Measurements from ENCODE around the gene BCL2L13. TPM values are rescaled to one million over a fixed set of nuclear protein-coding genes. Genes with fewer than 3 reads are reported as not detected.

Gene BCL2L13
- total RNA-seq, 2 donors from 2014 or later: 37.5 to 44.2 TPM

GRCh38 chr22:17706947-17707346 is 68.4 kb downstream of the BCL2L13 start:
- Histone ChIP-seq H3K9me3 (ENCODE audit: control insufficient read depth, low read length) (peaks cover 3% of the 10 kb centered on the region), H3K36me3 (ENCODE audit: control insufficient read depth, insufficient read depth, low read length) (peaks cover 53% of the 10 kb centered on the region), H3K9ac (ENCODE audit: extremely low read depth, low read length, poor library complexity, severe bottlenecking) (no peak overlapping the region), H3K4me1 (ENCODE audit: control insufficient read depth, insufficient read depth, low read length) (no peaks in the 10 kb centered on the region), H3K27ac (ENCODE audit: low read depth, low read length) (no peak overlapping the region), H3K4me3 (ENCODE audit: low read length) (no peak overlapping the region), H3K27me3 (ENCODE audit: control insufficient read depth, insufficient read depth, low read length, poor library complexity, severe bottlenecking) (no peaks in the 10 kb centered on the region)
- Mint-ChIP-seq H3K36me3 (ENCODE audit: low read depth) (peaks cover 46% of the 10 kb centered on the region), H3K27me3 (ENCODE audit: insufficient read depth) (no peaks in the 10 kb centered on the region), H3K4me3 (no peak overlapping the region), H3K27ac (peak overlapping the region; percentile 12), H3K9me3 (no peaks in the 10 kb centered on the region), H3K4me1 (peaks cover 4% of the 10 kb centered on the region)
- 95 to 100% methylated on average over 1 of the region's 1 CpG for WGBS, 2 experiments (ENCODE audit: insufficient coverage in 1 of 2, insufficient read length in 1 of 2)
- no peak for DNase-seq
- TF ChIP-seq, protein P1, sequence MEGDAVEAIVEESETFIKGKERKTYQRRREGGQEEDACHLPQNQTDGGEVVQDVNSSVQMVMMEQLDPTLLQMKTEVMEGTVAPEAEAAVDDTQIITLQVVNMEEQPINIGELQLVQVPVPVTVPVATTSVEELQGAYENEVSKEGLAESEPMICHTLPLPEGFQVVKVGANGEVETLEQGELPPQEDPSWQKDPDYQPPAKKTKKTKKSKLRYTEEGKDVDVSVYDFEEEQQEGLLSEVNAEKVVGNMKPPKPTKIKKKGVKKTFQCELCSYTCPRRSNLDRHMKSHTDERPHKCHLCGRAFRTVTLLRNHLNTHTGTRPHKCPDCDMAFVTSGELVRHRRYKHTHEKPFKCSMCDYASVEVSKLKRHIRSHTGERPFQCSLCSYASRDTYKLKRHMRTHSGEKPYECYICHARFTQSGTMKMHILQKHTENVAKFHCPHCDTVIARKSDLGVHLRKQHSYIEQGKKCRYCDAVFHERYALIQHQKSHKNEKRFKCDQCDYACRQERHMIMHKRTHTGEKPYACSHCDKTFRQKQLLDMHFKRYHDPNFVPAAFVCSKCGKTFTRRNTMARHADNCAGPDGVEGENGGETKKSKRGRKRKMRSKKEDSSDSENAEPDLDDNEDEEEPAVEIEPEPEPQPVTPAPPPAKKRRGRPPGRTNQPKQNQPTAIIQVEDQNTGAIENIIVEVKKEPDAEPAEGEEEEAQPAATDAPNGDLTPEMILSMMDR (conservative IDR thresholded peaks at IDR 0.05): no peak

DNA sequence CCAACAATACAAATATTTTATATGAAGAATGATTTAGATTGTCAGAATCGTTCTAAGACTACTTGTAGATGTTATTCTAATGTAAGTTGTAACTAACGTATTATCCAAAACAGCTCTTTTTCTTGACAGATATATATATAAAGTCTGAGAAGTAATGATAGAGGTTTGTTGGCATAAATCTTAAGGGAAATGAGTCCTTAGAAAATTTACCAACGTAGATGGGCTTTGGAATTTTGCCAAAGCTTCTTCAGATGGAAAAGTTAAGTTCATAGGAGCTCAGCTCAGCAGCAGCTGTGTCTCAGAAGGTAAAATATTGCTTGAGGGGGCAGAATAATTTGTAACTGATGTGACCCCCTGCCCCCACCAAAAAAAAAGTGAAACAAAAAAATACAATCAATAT is 69.0 kb downstream of the BCL2L13 start:
- Histone ChIP-seq H3K27me3 (ENCODE audit: control insufficient read depth, insufficient read depth, low read length, poor library complexity, severe bottlenecking) (no peaks in the 10 kb centered on the region), H3K4me3 (ENCODE audit: low read length) (no peak overlapping the region), H3K9me3 (ENCODE audit: control insufficient read depth, low read length) (peaks cover 3% of the 10 kb centered on the region), H3K4me1 (ENCODE audit: control insufficient read depth, insufficient read depth, low read length) (no peaks in the 10 kb centered on the region), H3K36me3 (ENCODE audit: control insufficient read depth, insufficient read depth, low read length) (peaks cover 50% of the 10 kb centered on the region), H3K27ac (ENCODE audit: low read depth, low read length) (no peak overlapping the region), H3K9ac (ENCODE audit: extremely low read depth, low read length, poor library complexity, severe bottlenecking) (no peak overlapping the region)
- Mint-ChIP-seq H3K27ac (no peak overlapping the region), H3K27me3 (ENCODE audit: insufficient read depth) (no peaks in the 10 kb centered on the region), H3K4me1 (peaks cover 4% of the 10 kb centered on the region), H3K9me3 (no peaks in the 10 kb centered on the region), H3K4me3 (no peak overlapping the region), H3K36me3 (ENCODE audit: low read depth) (peaks cover 45% of the 10 kb centered on the region)
- WGBS, 2 experiments (ENCODE audit: insufficient coverage in 1 of 2, insufficient read length in 1 of 2): 100% methylated on average over 1 to 3 of the region's 3 CpGs
- no peak for DNase-seq
- TF ChIP-seq, protein P1 (conservative IDR thresholded peaks at IDR 0.05): no peak

- 96 to 100% methylated on average over 3 to 5 of the region's 5 CpGs for WGBS, 2 experiments (ENCODE audit: insufficient coverage in 1 of 2, insufficient read length in 1 of 2)
Measured at GRCh38 chr22:17710023-17710422, 71.5 kb downstream of the BCL2L13 start.

More at GRCh38 chr22:17710023-17710422, 71.5 kb downstream of the BCL2L13 start:
- Mint-ChIP-seq H3K9me3 (no peaks in the 10 kb centered on the region), H3K27ac (no peak overlapping the region), H3K27me3 (ENCODE audit: insufficient read depth) (no peaks in the 10 kb centered on the region), H3K4me3 (no peak overlapping the region), H3K36me3 (ENCODE audit: low read depth) (peaks cover 38% of the 10 kb centered on the region), H3K4me1 (peaks cover 4% of the 10 kb centered on the region)
- H3K27ac ChIP-seq (ENCODE audit: low read depth, low read length): no peak overlapping the region
- no peak overlapping the region for H3K9ac ChIP-seq (ENCODE audit: extremely low read depth, low read length, poor library complexity, severe bottlenecking)
- no peaks in the 10 kb centered on the region for H3K27me3 ChIP-seq (ENCODE audit: control insufficient read depth, insufficient read depth, low read length, poor library complexity, severe bottlenecking)
- H3K4me1 ChIP-seq (ENCODE audit: control insufficient read depth, insufficient read depth, low read length): no peaks in the 10 kb centered on the region
- H3K9me3 ChIP-seq (ENCODE audit: control insufficient read depth, low read length): no peaks in the 10 kb centered on the region
- H3K4me3 ChIP-seq (ENCODE audit: low read length): no peak overlapping the region
- DNase-seq: no peak
- peaks cover 31% of the 10 kb centered on the region for H3K36me3 ChIP-seq (ENCODE audit: control insufficient read depth, insufficient read depth, low read length)
- TF ChIP-seq, protein P1 (conservative IDR thresholded peaks at IDR 0.05): no peak

All from endodermal cell (in vitro differentiated cells).